Anterior cingulate cortex (tissue), 58 donors: ENCODE data around the gene ING3.

Experiments used
- DNase-seq, 58 donors: peaks; one replicate each; lab custom pipeline; 2025; lab: John Stamatoyannopoulos, UW

ING3 gene

DNA sequence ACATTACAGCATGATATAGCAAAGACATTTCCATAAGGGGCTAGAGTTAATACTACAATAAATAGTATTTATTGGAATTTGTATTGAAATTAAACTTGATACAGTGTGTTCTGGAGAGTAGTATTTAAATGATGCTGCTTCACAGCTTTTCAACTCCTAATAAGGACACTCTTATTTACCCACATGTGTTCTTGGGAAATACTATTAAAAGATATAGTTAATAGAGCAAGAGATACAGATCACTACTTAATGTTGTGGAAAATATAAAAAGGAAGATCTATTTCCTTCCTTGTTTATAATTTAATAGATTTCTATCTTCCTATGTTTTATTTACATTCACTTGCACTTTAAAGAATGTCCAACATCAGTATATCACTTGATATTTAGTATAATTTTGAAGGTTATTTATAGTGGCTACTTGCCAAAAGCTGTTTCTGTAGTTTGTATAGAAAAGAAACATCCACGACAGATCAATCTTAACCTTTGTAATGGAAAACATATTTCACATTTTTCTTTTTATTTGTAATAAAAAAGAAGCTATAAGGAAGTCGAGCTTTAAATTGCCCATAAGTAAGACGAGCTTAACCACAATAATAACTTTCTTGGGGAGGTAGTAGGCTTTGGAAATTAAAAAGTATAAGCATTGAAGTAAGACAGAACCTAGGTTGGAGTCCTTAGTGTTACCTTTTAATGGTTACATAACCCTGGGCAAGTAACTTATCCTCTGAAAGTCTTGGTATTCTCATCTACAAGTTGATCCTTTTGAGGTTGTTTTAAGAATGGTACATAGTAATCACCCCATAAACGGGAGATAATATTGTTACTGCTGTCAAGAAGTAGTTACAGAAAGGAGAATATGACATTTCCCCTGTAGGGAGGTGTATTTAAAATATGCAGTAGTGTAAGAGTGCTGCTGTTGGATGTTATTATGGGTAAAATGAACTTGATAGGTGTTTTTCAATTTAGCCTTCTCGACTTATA lies 70.7 kb downstream of the ING3 start:
- DNase-seq: no peak

DNA sequence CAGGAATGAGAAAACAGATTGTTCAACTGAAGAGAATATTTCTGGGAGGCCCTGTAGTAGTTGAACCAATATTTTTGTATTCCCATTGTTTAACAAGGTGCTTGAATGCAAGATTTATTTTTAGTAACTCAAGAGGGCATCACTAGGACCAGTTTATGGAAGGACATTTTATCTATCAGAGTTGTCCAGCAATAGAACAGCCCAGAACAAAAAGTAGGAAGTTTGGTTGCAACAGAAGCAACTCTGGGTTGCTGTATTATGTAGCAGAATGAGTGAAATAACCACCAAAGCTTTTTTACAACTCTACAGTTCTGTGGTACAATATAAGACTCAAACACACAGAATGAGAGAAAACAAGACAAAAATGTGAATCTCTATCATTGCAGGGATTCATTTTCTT lies 72.6 kb downstream of the ING3 start:
- DNase-seq: no peak

- DNase-seq: no peak
Observed at GRCh38 chr7:121023683-121024511, 73.3 kb downstream of the ING3 start.

DNA sequence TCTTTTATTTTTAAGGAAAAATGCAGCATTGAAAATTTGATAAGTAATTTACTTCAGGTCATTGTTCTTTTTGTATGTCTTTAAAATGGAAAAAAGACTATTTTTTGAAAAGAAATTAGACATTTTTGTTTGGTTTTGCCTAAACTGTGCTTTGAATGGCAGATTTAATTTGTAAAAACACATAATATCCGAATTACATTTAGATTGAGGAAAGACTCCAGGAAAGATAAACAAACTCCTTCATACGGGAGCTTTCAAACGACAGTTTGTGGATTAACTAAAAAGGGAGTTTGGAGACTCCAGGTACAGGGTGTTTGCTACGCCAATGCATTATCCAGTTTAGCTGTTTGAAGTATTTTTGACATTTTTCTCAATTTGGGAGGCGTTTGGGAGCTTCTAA lies 74.0 kb downstream of the ING3 start:
- DNase-seq: no peak

- no peak for DNase-seq
Observed at GRCh38 chr7:121026159-121026558, 75.6 kb downstream of the ING3 start.

GRCh38 chr7:121026577-121027111 lies 76.1 kb downstream of the ING3 start:
- no peak for DNase-seq
